HG02973 (cell line): Measurements from ENCODE around the gene LLGL1.

Experiments
- ATAC-seq: cut with Tn5 transposase; IDR thresholded peaks from one replicate; pipeline ENCODE4 v1.9.1; 2021; ENCODE audit warnings: moderate library complexity; ENCODE audit not compliant: unreplicated experiment

Gene LLGL1

GRCh38 chr17:18267927-18268711 is 42.7 kb downstream of the LLGL1 start:
- ATAC-seq, result no peak

DNA sequence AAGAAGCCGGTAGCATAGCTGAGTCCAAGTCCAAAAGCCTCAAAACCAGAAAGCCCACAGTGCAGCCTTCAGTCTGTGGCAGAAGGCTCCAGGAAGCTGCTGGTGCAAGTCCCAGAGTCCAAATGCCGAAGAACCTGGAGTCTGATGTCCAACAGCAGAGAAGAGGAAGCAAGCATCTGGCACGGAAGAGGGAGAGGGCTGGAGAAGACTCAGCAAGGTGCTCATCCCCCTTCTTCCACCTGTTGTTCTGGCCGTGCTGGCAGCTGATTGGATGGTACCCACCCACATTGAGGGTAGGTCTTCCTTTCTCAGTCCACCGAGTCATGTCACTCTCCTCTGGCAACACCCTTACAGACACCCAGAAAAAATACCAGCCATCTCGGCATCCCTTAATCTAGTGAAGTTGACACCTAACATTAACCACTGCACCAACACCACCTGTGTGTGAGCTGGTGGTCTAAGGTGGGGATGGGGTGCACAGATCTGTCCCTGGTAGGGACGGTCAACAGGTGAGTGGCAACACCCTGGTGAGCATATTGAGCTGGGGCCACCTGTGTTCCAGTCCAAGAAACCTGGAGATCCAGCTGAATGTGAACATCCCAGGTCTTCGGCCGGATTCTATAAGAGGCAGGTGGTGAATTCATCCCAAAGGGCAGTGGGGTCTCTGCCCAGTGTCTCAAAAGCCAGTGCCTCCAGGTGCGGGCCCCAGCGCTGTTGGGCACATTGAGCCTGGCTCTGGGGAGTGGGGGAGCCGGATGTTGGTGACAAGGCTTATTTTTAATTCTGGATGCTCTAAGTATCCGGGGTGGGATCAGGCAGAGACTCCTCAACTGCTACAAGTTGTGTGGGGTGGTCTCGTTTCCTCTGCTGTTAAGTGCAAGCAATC is 44.9 kb downstream of the LLGL1 start:
- ATAC-seq, result no peak

- no peak for ATAC-seq
These were observed 51.6 kb downstream of the LLGL1 start for GRCh38 chr17:18277076-18277475.

GRCh38 chr17:18278867-18279266 is 53.4 kb downstream of the LLGL1 start:
- ATAC-seq, result no peak

DNA sequence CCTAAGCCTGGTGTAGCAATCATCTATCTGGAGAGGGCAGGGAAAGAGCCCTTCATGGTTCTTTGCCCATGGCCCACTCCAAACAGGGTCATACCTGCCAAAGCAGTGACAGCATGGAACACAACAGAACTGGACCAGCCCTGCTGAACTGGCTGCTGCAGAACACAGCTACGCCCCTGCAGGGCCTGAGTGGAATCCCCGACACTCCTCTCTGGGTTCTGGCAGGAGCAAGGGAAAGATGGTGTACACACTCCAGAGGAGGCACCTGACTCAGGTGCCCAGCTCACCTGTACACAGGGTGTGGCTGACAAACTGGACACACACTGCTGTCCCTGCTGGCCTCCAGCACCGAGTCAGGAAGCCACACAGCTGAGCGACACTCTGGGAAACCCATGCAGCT is 54.8 kb downstream of the LLGL1 start:
- no peak for ATAC-seq

DNA sequence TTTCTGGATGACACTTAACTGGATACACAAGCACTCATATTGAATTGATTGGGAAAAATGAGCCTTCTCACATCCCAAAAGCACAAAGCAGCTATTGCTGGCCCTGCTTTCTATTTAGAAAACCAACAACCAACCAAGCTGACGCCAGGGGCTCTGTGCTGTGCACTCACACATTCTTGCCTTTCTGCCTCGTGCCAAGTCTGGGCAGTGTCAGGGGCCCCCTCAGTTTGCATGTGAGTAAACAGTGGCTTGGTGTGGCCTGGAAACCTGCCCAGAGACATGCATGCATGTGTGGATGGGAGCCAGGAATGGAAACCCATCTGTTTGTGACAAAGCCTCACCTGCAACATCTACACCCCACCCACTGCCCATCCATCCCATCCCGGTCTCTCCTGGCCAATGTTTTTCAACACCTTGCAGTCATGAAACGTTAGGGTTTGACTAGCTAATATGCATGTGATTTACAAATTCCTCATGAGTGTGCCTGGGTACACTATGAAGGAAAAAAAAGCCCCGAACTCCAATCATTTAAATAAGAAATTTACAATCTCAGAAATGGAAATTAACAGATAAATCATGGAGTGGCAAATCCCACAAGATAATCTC is 55.4 kb downstream of the LLGL1 start:
- no peak for ATAC-seq

DNA sequence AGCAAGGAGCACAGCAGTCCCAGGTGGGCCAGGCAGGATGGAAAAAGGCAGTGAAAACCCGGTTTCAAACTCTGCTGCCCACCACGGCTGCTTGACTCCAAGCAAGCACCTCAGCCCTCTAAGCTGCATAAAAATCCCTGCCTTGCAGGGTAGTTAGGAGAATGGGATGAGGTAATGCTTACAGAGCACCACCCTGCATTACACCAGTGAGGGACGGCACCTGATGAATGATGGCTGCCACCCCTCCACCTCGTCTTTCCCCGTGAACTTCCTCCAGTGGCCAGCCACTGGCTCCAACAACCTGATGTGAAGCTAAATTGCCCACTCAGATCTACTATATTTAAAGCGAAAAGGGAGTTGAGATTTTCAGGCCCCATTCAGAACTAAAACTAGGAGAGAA is 56.4 kb downstream of the LLGL1 start:
- ATAC-seq, result no peak

GRCh38 chr17:18285296-18285695 is 59.9 kb downstream of the LLGL1 start:
- ATAC-seq, result no peak

- ATAC-seq, result no peak
These were observed 66.5 kb downstream of the LLGL1 start for GRCh38 chr17:18291718-18292540.
